Measurements from ENCODE around the gene PTPRG.

GRCh38 chr3:61674596-61674995 lies 113.2 kb downstream of the PTPRG start:
- no peak for TF ChIP-seq EP300 (IDR thresholded peaks at IDR 0.05)
- TF ChIP-seq, protein P1, sequence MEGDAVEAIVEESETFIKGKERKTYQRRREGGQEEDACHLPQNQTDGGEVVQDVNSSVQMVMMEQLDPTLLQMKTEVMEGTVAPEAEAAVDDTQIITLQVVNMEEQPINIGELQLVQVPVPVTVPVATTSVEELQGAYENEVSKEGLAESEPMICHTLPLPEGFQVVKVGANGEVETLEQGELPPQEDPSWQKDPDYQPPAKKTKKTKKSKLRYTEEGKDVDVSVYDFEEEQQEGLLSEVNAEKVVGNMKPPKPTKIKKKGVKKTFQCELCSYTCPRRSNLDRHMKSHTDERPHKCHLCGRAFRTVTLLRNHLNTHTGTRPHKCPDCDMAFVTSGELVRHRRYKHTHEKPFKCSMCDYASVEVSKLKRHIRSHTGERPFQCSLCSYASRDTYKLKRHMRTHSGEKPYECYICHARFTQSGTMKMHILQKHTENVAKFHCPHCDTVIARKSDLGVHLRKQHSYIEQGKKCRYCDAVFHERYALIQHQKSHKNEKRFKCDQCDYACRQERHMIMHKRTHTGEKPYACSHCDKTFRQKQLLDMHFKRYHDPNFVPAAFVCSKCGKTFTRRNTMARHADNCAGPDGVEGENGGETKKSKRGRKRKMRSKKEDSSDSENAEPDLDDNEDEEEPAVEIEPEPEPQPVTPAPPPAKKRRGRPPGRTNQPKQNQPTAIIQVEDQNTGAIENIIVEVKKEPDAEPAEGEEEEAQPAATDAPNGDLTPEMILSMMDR (IDR thresholded peaks at IDR 0.05): no peak
- TF ChIP-seq POLR2A (IDR thresholded peaks at IDR 0.05): no peak
- no peak for TF ChIP-seq POLR2AphosphoS5 (IDR thresholded peaks at IDR 0.05)
